ENCODE measurements around the gene PAWR. TPM values are rescaled to one million over a fixed set of nuclear protein-coding genes. Genes with fewer than 3 reads are reported as not detected.
"Not testable (repeated sequence)": the region's sequence is repeated elsewhere in the genome, so short reads cannot be mapped to it uniquely, and the experiment has no call there.

The PAWR gene
- total RNA-seq, 8 experiments from 2014 or later, result 15.2 to 35.5 (median 18.6) TPM

GRCh38 chr12:79595273-79595672 is 95.5 kb downstream of the PAWR start:
- no peak overlapping the region for H3K4me3 ChIP-seq
- no peaks in the 10 kb centered on the region for H3K4me1 ChIP-seq (replicated peaks in 1 of 2)
- no peak overlapping the region for H3K27ac ChIP-seq
- in situ Hi-C loops (cut with MboI; ENCODE audit: low pct_unique_long_range_greater_than_20kb in 2 of 9, low sequenced_read_pairs in 9 of 9, unreplicated experiment in 9 of 9), result no loop called here
- 75 to 100% (median 97%) methylated on average over 1 to 4 of the region's 4 CpGs; no CpG with 5 or more reads in 3 of the 10 experiments for WGBS, 10 experiments
- ATAC-seq (replicated peaks in 6 of 8), result no peak

GRCh38 chr12:79592865-79593264 is 97.9 kb downstream of the PAWR start:
- in situ Hi-C loops (cut with MboI; ENCODE audit: low pct_unique_long_range_greater_than_20kb in 2 of 9, low sequenced_read_pairs in 9 of 9, unreplicated experiment in 9 of 9), result no loop called here
- no peak overlapping the region for H3K27ac ChIP-seq
- no peak overlapping the region for H3K4me3 ChIP-seq
- no peaks in the 10 kb centered on the region for H3K4me1 ChIP-seq (replicated peaks in 1 of 2)
- no peak for ATAC-seq (replicated peaks in 6 of 8)
- WGBS, 10 experiments, result 64 to 100% (median 94%) methylated on average over 1 to 3 of the region's 3 CpGs; no CpG with 5 or more reads in 1 of the 10 experiments

DNA sequence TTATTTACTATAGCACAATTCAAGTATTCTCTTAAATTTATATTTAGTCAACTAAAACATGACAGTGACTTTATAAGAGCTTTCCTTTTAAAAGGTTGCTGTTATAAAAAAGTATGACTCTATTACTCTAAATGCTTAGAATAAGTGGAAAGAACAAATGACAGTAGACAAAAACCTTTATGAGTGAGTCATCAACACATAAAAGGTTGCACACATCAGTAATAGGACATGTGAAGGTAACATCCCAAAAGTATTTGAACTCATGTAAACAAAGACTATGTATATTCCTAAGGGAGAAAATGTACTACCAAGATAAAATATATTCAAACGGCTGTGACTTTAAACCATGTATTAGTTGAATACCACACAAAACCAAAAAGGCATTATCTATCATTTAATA is 98.8 kb downstream of the PAWR start:
- H3K4me3 ChIP-seq, result no peak overlapping the region
- no peaks in the 10 kb centered on the region for H3K4me1 ChIP-seq (replicated peaks in 1 of 2)
- in situ Hi-C loops (cut with MboI; ENCODE audit: low pct_unique_long_range_greater_than_20kb in 2 of 9, low sequenced_read_pairs in 9 of 9, unreplicated experiment in 9 of 9), result no loop called here
- no peak overlapping the region for H3K27ac ChIP-seq
- WGBS, 10 experiments, result 33 to 100% (median 83%) methylated on average over 1 of the region's 1 CpG; no CpG with 5 or more reads in 1 of the 10 experiments
- no peak for ATAC-seq (replicated peaks in 6 of 8)

DNA sequence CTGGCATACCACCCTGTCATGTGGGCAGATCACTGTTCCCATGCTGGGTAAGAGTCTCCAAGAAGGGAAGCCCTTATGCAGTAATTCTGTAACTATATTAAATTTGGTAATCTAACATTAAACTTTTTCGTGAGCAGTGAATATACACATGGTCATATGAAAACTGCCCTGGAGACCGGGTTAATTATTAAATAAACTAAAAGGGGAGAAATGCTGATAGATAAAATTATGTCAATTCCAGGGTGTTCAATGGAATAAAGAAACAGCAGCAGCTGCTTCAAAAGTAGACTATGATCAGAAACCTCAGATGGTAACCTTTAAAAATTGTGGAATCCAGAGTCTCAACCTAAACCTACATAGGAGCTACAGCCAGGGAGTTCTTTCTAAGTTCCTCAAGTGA is 100.0 kb downstream of the PAWR start:
- no peaks in the 10 kb centered on the region for H3K4me1 ChIP-seq (replicated peaks in 1 of 2)
- ATAC-seq (replicated peaks in 6 of 8), result no peak
- H3K27ac ChIP-seq, result no peak overlapping the region
- in situ Hi-C loops (cut with MboI; ENCODE audit: low pct_unique_long_range_greater_than_20kb in 2 of 9, low sequenced_read_pairs in 9 of 9, unreplicated experiment in 9 of 9), result no loop called here
- 45 to 100% (median 100%) methylated on average over 1 to 2 of the region's 2 CpGs; no CpG with 5 or more reads in 2 of the 10 experiments for WGBS, 10 experiments
- no peak overlapping the region for H3K4me3 ChIP-seq

- H3K27ac ChIP-seq, result no peak overlapping the region
- in situ Hi-C loops (cut with MboI; ENCODE audit: low pct_unique_long_range_greater_than_20kb in 2 of 9, low sequenced_read_pairs in 9 of 9, unreplicated experiment in 9 of 9), result no loop called here
- ATAC-seq (replicated peaks in 6 of 8), result no peak
- WGBS, 10 experiments, result 25 to 100% (median 95%) methylated on average over 1 of the region's 1 CpG; no CpG with 5 or more reads in 2 of the 10 experiments
- H3K4me3 ChIP-seq, result no peak overlapping the region
- no peaks in the 10 kb centered on the region for H3K4me1 ChIP-seq (replicated peaks in 1 of 2)
These were observed 103.4 kb downstream of the PAWR start for GRCh38 chr12:79587368-79587767.

DNA sequence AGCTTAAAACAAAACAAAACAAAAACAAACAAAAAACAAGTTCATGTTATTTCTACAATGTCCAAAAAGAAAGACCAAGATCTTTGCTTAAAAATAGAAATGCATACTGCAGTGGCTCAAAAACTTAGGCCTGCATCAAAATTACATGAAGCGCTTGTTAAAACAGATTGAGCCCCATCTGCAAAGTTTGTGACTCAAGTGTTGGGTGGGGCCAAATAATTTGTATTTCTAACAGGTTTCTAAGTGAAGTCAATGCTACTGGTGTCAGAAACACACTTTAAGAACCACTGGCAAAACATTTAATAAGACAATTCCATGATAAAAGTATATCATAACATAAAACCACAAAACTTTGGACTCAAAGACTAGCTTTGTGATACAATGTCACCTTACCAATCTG is 105.6 kb downstream of the PAWR start:
- ATAC-seq (replicated peaks in 6 of 8), result peak in 2 of 8 experiments; percentile 65 to 87
- Histone ChIP-seq H3K27ac (no peak overlapping the region), H3K4me3 (no peak overlapping the region), H3K4me1 (replicated peaks in 1 of 2) (no peaks in the 10 kb centered on the region)
- 20 to 100% (median 89%) methylated on average over 1 of the region's 1 CpG; no CpG with 5 or more reads in 1 of the 10 experiments for WGBS, 10 experiments
- in situ Hi-C loops (cut with MboI; ENCODE audit: low pct_unique_long_range_greater_than_20kb in 2 of 9, low sequenced_read_pairs in 9 of 9, unreplicated experiment in 9 of 9), result no loop called here

DNA sequence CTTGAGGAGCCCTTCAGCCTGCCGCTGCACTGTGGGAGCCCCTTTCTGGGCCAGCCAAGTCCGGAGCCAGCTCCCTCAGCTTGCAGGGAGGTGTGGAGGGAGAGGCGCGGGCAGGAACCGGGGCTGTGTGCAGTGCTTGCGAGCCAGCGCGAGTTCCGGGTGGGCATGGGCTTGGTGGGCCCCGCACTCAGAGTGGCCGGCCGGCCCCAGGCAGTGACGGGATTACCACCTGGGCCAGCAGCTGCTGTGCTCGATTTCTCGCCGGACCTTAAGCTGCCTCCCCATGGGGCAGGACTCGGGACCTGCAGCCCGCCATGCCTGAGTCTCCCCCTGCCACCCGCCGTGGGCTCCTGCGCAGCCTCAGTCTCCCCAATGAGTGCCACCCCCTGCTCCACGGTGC is 116.9 kb downstream of the PAWR start:
- in situ Hi-C loops (cut with MboI; ENCODE audit: low pct_unique_long_range_greater_than_20kb in 2 of 9, low sequenced_read_pairs in 9 of 9, unreplicated experiment in 9 of 9), result loop anchor here in 3 of 9 experiments (25.0 kb wide), 1 partner anchor 613 kb away; no protein-coding TSS in a partner anchor
- H3K4me3 ChIP-seq, result no peak overlapping the region
- WGBS, 10 experiments, result 100% methylated on average over 1 to 3 of the region's 22 CpGs; no CpG with 5 or more reads in 7 of the 10 experiments
- H3K4me1 ChIP-seq (replicated peaks in 1 of 2), result no peaks in the 10 kb centered on the region
- no peak overlapping the region for H3K27ac ChIP-seq
- no peak for ATAC-seq (replicated peaks in 6 of 8)

DNA sequence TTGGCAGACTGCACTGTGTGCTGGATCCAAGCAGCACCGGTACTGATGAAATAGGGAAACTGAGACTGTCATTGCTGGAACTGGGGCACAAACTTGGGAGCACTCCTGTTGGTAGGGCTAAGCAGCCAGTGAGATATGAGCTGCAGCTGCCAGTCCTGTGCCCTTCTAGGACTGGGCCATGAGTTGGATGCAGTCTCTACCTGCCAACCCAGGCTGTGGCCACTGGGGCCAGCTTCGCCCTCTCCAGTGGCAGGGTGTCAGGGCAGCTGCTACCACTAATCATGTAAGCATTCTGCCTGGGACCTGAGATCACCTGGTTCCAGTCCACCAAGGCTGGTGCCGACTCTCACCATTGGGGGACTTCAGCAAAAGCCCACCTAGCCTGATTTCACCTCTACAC is 121.1 kb downstream of the PAWR start:
- no peak overlapping the region for H3K4me3 ChIP-seq
- no peaks in the 10 kb centered on the region for H3K4me1 ChIP-seq (replicated peaks in 1 of 2)
- 80 to 100% (median 92%) methylated on average over 1 to 2 of the region's 3 CpGs; no CpG with 5 or more reads in 7 of the 10 experiments for WGBS, 10 experiments
- no peak for ATAC-seq (replicated peaks in 6 of 8)
- no peak overlapping the region for H3K27ac ChIP-seq
- in situ Hi-C loops (cut with MboI; ENCODE audit: low pct_unique_long_range_greater_than_20kb in 2 of 9, low sequenced_read_pairs in 9 of 9, unreplicated experiment in 9 of 9), result loop anchor here in 3 of 9 experiments (25.0 kb wide), 1 partner anchor 618 kb away; no protein-coding TSS in a partner anchor

- 83 to 100% (median 100%) methylated on average over 1 of the region's 1 CpG; no CpG with 5 or more reads in 3 of the 10 experiments for WGBS, 10 experiments
- no peak for ATAC-seq (replicated peaks in 6 of 8)
- H3K4me3 ChIP-seq, result no peak overlapping the region
- H3K4me1 ChIP-seq (replicated peaks in 1 of 2), result no peaks in the 10 kb centered on the region
- in situ Hi-C loops (cut with MboI; ENCODE audit: low pct_unique_long_range_greater_than_20kb in 2 of 9, low sequenced_read_pairs in 9 of 9, unreplicated experiment in 9 of 9), result loop anchor here in 3 of 9 experiments (25.0 kb wide), 1 partner anchor 620 kb away; no protein-coding TSS in a partner anchor
- H3K27ac ChIP-seq, result no peak overlapping the region
These were observed 123.6 kb downstream of the PAWR start for GRCh38 chr12:79567175-79567563.

GRCh38 chr12:79566452-79567174 is 124.2 kb downstream of the PAWR start:
- Histone ChIP-seq H3K4me3 (no peak overlapping the region), H3K27ac (no peak overlapping the region), H3K4me1 (replicated peaks in 1 of 2) (no peaks in the 10 kb centered on the region)
- in situ Hi-C loops (cut with MboI; ENCODE audit: low pct_unique_long_range_greater_than_20kb in 2 of 9, low sequenced_read_pairs in 9 of 9, unreplicated experiment in 9 of 9), result loop anchor here in 3 of 9 experiments (25.0 kb wide), 1 partner anchor 621 kb away; no protein-coding TSS in a partner anchor
- 76 to 100% (median 91%) methylated on average over 1 to 4 of the region's 4 CpGs for WGBS, 10 experiments
- peak in 1 of 8 experiments; percentile 60 for ATAC-seq (replicated peaks in 6 of 8)

DNA sequence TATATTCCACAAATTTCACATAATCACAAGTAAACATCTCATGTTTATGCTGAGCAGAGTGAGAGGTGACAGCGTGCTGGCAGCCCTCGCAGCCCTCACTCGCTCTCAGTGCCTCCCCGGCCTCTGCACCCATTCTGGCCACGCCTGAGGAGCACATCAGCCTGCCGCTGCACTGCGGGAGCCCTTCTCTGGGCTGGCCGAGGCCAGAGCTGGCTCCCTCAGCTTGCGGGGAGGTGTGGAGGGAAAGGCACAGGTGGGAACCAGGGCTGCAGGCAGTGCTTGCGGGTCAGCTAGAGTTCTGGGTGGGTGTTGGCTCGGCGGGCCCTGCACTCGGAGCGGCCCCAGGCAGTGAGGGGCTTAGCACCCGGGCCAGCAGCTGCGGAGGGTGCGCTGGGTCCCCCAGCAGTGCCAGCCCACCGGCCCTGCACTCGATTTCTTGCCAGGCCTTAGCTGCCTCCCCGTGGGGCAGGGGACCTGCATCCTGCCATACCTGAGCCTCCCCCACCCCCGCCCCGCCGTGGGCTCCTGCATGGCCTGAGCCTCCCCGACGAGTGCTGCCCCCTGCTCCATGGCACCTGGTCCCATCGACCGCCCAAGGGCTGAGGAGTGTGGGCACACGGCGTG is 125.9 kb downstream of the PAWR start:
- not testable (repeated sequence) for H3K27ac ChIP-seq; ATAC-seq (replicated peaks in 6 of 8); H3K4me3 ChIP-seq; H3K4me1 ChIP-seq (replicated peaks in 1 of 2)
- 81 to 100% (median 100%) methylated on average over 2 to 5 of the region's 29 CpGs; no CpG with 5 or more reads in 7 of the 10 experiments for WGBS, 10 experiments
- in situ Hi-C loops (cut with MboI; ENCODE audit: low pct_unique_long_range_greater_than_20kb in 2 of 9, low sequenced_read_pairs in 9 of 9, unreplicated experiment in 9 of 9), result loop anchor here in 3 of 9 experiments (25.0 kb wide), 1 partner anchor 622 kb away; no protein-coding TSS in a partner anchor

- Histone ChIP-seq H3K27ac (no peak overlapping the region), H3K4me3 (no peak overlapping the region), H3K4me1 (replicated peaks in 1 of 2) (no peaks in the 10 kb centered on the region)
- in situ Hi-C loops (cut with MboI; ENCODE audit: low pct_unique_long_range_greater_than_20kb in 2 of 9, low sequenced_read_pairs in 9 of 9, unreplicated experiment in 9 of 9), result loop anchor here in 3 of 9 experiments (25.0 kb wide), 1 partner anchor 624 kb away; no protein-coding TSS in a partner anchor
- peak in 2 of 8 experiments; percentile 49 to 61 for ATAC-seq (replicated peaks in 6 of 8)
- WGBS, 10 experiments, result 22 to 95% (median 79%) methylated on average over 1 to 3 of the region's 3 CpGs; no CpG with 5 or more reads in 2 of the 10 experiments
These were observed 127.6 kb downstream of the PAWR start for GRCh38 chr12:79563021-79563740.
